Testis (tissue), 2 donors: ENCODE results near the gene ATRNL1.

Experiments used
- CTCF ChIP-seq, 3 experiments: fragments of 450-650 bp in 2 of 3; fragments of 200-600 bp in 1 of 3; sonication (generic) in 1 of 3; IDR thresholded peaks; one replicate each; pipeline ENCODE4 v1.5.1; 2016 to 2019; ENCODE audit warnings: antibody characterized with exemption in 3 of 3, mild to moderate bottlenecking in 2 of 3, moderate library complexity in 1 of 3
- POLR2A ChIP-seq: fragments of 450-650 bp; IDR thresholded peaks from one replicate; pipeline ENCODE4 v1.6.1; 2017; ENCODE audit warnings: antibody characterized with exemption, mild to moderate bottlenecking, moderate library complexity

- no peak for TF ChIP-seq CTCF (IDR thresholded peaks at IDR 0.05)
- no peak for TF ChIP-seq POLR2A
Measured at GRCh38 chr10:115073796-115074195, 19.4 kb upstream of the ATRNL1 start.
